HUES64 (cell line): Measurements from ENCODE around the gene TMOD3.

Source experiments
- H3K27ac ChIP-seq: 2 replicates; pipeline ENCODE4 v1.7.0; 2013; ENCODE audit warnings: low read depth, low read length, inconsistent platforms
- H3K27me3 ChIP-seq: 2 replicates; pipeline ENCODE4 v1.6.1; 2013; ENCODE audit warnings: mild to moderate bottlenecking, low read length; ENCODE audit not compliant: insufficient read depth
- H3K36me3 ChIP-seq: 2 replicates; pipeline ENCODE4 v1.6.1; 2013; ENCODE audit warnings: mild to moderate bottlenecking, low read length; ENCODE audit not compliant: insufficient read depth
- H3K4me1 ChIP-seq: 2 replicates; pipeline ENCODE4 v1.6.1; 2013; ENCODE audit warnings: mild to moderate bottlenecking, low read length, moderate library complexity; ENCODE audit not compliant: insufficient read depth
- H3K4me3 ChIP-seq: 2 replicates; pipeline ENCODE4 v1.5.1; 2013; ENCODE audit warnings: mild to moderate bottlenecking, low read length, moderate library complexity
- H3K9ac ChIP-seq: 2 replicates; pipeline ENCODE4 v1.6.1; 2013; ENCODE audit warnings: mild to moderate bottlenecking, low read depth, low read length
- H3K9me3 ChIP-seq: 2 replicates; pipeline ENCODE4 v1.6.1; 2013; ENCODE audit warnings: low read depth, low read length; ENCODE audit not compliant: insufficient read depth
- WGBS: fragments of 150-250, 120-280 bp; methylation state at CpG from one replicate; pipeline ENCODE4 v1.1.7; 2013; ENCODE audit warnings: missing lambda C conversion rate; 5-methylcytosine and 5-hydroxymethylcytosine counted together

Gene TMOD3

GRCh38 chr15:51828621-51829375 is 655 bp upstream of the TMOD3 start:
- Histone ChIP-seq H3K27ac (no peak overlapping the region), H3K36me3 (no peaks in the 10 kb centered on the region), H3K9me3 (no peaks in the 10 kb centered on the region), H3K27me3 (peaks cover 3% of the 10 kb centered on the region; the same call in 1 of the 2 replicates), H3K4me1 (peaks cover 12% of the 10 kb centered on the region), H3K4me3 (peak overlapping the region; percentile 89; the same call in 1 of the 2 replicates), H3K9ac (no peak overlapping the region)
- WGBS: 89% methylated on average over 8 of the region's 9 CpGs

DNA sequence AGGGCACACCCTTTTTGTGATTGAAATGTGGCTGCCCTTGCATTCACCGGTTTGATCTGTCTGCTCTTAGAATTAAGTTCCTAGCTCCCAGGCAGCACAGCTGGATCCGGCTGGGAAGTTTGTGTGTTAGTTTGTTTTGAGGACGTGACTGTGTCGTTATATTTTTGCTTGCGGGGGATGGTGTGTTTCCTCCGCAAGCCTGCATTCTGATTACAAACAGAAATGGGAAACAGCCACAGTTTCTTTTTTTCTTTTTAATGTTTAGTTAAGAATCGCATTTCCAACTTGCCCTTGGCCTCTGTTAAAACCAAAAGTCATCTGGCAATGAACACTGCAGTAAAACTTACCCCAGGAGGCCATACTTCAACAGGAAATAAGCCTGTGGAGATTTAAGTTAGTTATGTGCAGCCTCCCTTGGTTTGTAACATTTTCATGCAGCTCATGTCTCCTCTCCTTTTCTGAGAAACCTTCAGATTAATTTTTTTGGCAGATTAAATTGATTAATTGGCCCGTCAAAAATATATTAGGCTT is 888 bp downstream of the TMOD3 start:
- Histone ChIP-seq H3K27ac (peak overlapping the region; percentile 87; the same call in 1 of the 2 replicates), H3K36me3 (no peaks in the 10 kb centered on the region)
- WGBS: under 1% methylated on average over 8 of the region's 8 CpGs

DNA sequence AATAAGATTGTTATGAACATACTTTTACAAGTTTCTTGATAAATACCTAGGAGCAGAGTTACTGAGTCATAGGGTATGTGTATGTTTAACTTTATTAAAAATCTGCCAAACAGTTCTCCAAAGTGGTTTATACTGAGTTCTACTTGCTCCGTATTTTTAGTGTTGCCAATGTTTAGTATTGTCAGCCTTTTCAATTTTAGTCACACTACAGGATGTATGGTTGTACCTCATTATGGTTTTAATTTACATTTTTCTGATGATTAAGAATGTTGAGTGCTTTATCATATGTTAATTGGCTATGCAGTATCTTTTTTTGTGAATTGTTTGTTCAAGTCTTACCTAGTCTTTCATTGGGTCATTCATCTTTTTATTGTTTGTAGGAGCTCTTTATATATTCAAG is 4.3 kb downstream of the TMOD3 start:
- Histone ChIP-seq H3K4me3 (no peak overlapping the region), H3K27me3 (no peaks in the 10 kb centered on the region), H3K36me3 (no peaks in the 10 kb centered on the region), H3K9ac (no peak overlapping the region), H3K9me3 (no peaks in the 10 kb centered on the region), H3K4me1 (peaks cover 32% of the 10 kb centered on the region), H3K27ac (no peak overlapping the region)
- WGBS: 100% methylated on average over 1 of the region's 1 CpG

More for the DNA sequence above, 888 bp downstream of the TMOD3 start:
- Histone ChIP-seq H3K4me3 (peak overlapping the region; percentile 89), H3K9me3 (no peaks in the 10 kb centered on the region), H3K9ac (peak overlapping the region; percentile 80), H3K4me1 (peaks cover 19% of the 10 kb centered on the region), H3K27me3 (peaks cover 3% of the 10 kb centered on the region; the same call in 1 of the 2 replicates)

DNA sequence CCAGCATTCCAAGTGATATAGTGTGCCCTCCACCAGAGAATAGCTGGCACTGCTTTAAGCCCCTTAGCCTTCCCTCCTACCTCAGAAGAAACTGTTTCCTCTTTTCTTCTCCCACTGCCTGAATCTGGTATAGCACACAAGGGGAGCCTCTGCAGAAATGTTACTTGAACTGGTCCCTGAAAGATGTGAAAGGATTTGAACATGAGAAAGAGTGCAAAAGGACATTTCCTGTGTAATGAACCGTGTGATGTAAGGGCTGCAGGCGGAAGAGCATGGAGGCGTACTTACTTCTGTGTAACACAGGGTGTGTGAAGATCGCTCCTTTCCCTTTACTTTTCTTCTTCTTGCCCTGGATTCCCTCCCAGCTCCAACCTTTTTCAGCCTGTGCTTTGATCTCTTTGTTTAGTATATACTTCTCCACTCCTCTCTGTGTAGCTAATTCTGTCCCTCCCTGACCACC is 8.4 kb downstream of the TMOD3 start:
- WGBS: 60% methylated on average over 4 of the region's 4 CpGs
- no peak overlapping the region for H3K9ac ChIP-seq
- no peaks in the 10 kb centered on the region for H3K36me3 ChIP-seq
- H3K27me3 ChIP-seq: no peaks in the 10 kb centered on the region
- peaks cover 34% of the 10 kb centered on the region for H3K4me1 ChIP-seq
- H3K4me3 ChIP-seq: no peak overlapping the region
- H3K27ac ChIP-seq: no peak overlapping the region
- H3K9me3 ChIP-seq: no peaks in the 10 kb centered on the region

GRCh38 chr15:51838270-51838669 is 8.8 kb downstream of the TMOD3 start:
- Histone ChIP-seq H3K9me3 (no peaks in the 10 kb centered on the region), H3K27ac (no peak overlapping the region), H3K9ac (no peak overlapping the region), H3K27me3 (no peaks in the 10 kb centered on the region), H3K4me3 (no peak overlapping the region), H3K4me1 (peaks cover 38% of the 10 kb centered on the region), H3K36me3 (no peaks in the 10 kb centered on the region)
- 83% methylated on average over 2 of the region's 2 CpGs for WGBS

DNA sequence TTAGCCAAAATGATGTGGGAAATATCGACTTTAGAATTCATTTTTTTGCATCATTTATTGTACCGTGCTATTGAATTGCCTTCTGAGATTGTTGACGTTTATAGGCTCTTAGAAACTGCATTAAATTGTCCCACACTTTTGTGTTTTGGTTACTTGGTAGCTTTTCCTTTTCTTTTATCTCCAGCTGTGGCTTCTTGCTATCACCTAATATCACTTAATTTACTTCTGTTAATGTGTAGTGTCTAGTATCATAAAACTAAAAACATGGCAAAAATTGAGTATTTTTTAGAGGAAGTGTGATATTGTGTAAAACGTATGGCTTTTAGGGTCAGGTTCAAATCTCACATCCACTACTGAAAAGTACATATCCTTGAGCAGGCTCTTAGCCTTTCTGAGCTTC is 11.2 kb downstream of the TMOD3 start:
- Histone ChIP-seq H3K9me3 (no peaks in the 10 kb centered on the region), H3K9ac (no peak overlapping the region), H3K4me1 (peaks cover 50% of the 10 kb centered on the region), H3K27me3 (no peaks in the 10 kb centered on the region), H3K27ac (no peak overlapping the region), H3K36me3 (no peaks in the 10 kb centered on the region), H3K4me3 (no peak overlapping the region)
- 94% methylated on average over 3 of the region's 4 CpGs for WGBS

GRCh38 chr15:51841406-51842040 is 12.1 kb downstream of the TMOD3 start:
- Histone ChIP-seq H3K9me3 (no peaks in the 10 kb centered on the region), H3K36me3 (no peaks in the 10 kb centered on the region), H3K4me1 (peaks cover 50% of the 10 kb centered on the region), H3K9ac (no peak overlapping the region), H3K27ac (no peak overlapping the region), H3K27me3 (no peaks in the 10 kb centered on the region), H3K4me3 (no peak overlapping the region)
- 98% methylated on average over 5 of the region's 5 CpGs for WGBS

DNA sequence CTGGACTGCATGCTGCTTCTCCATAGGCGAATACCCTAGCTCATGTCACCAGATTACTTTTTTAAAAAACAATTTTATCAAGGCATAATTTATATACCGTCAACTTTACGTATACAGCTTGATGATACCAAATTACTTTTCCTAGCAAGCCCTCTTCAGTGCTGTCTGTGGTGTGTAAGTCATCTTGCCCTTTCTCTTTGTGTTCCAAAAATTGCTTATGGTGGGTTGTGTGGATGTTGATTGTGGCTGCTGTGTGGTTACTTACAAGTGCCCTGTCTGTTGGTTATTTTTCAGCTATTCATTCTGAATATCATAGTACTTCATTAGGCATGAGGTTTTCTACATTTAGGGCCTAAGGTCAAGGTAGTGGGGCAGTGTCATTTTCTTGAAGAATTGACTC is 12.8 kb downstream of the TMOD3 start:
- no peaks in the 10 kb centered on the region for H3K27me3 ChIP-seq
- no peaks in the 10 kb centered on the region for H3K36me3 ChIP-seq
- H3K9ac ChIP-seq: no peak overlapping the region
- peaks cover 49% of the 10 kb centered on the region for H3K4me1 ChIP-seq
- H3K9me3 ChIP-seq: no peaks in the 10 kb centered on the region
- 99% methylated on average over 3 of the region's 3 CpGs for WGBS
- H3K27ac ChIP-seq: no peak overlapping the region
- H3K4me3 ChIP-seq: no peak overlapping the region

DNA sequence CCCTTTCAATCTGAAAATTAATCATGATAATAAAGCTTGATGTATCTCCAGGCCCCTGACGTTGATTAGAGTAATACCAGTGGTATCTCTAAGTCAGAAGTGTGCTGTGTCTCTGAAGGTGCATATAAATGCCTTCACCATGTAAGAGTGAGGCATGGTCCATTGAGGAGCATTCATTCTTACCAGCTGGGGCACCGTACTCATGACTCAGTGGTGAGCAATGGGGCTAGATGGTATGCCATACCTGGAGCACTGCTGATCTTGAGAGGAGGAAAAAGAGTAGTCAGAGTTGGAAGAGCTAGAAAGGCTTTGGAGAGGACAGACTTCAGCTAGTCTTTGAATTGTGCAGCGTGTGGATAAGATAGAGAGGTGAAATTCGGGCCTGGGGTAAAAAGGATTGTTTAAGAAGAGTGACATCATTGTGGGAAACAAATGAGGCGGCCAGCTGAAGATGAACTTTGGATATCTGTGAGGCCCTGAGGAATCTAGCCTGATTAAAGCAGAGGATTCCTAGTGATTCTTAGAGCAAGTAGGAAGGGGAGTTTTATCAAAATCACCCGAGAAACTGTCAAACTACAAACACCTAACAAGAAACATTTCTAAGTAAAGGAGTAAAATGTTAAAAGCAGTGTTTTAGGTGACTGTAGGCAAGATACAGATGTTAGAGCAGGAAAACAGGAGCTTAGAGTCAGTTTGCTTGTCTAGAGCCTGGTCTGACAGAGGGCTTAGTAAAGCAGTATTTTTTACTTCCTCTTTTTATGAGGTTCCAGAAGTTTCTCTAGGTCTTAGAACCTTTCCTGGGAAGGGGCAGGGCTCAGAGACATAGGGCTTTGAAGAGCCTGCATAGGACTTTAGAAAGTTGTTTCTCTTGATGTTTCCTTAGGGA is 13.6 kb downstream of the TMOD3 start:
- Histone ChIP-seq H3K4me1 (peaks cover 41% of the 10 kb centered on the region), H3K9me3 (no peaks in the 10 kb centered on the region), H3K9ac (no peak overlapping the region), H3K36me3 (no peaks in the 10 kb centered on the region), H3K27me3 (no peaks in the 10 kb centered on the region), H3K27ac (no peak overlapping the region), H3K4me3 (no peak overlapping the region)
- WGBS: 75% methylated on average over 5 of the region's 6 CpGs

DNA sequence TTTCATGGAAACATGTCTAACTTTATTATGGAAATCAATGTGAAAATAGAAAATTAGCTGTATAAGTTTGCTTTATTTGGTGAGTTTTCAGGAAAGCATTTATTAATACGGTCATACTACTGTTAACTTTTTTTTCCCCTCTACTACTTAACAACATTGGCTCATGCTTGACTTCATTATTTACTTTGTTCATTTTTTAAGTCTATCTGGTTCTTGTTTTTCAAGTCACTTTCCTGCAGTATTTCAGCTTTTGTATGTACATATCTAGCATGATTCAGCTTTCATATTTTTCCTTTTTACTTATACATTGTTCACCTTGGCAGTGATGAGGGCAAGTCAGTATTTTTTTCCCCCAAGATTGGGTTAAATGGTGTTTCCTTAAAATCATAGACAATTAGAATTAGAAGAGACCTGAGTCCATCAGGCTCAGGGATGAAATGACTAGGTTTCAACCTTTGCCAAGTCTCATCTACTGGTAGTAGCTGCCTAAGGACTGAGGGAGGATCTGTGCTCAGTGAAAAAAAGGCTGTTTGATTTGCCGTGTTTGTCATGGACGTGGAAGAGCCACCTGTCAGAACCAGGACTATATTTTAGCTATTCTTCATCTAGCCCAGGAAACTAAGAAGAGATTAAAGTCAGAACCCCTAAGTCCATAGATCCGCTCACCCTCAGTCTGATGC is 15.4 kb downstream of the TMOD3 start:
- no peak overlapping the region for H3K4me3 ChIP-seq
- H3K9ac ChIP-seq: no peak overlapping the region
- no peaks in the 10 kb centered on the region for H3K27me3 ChIP-seq
- H3K4me1 ChIP-seq: peaks cover 38% of the 10 kb centered on the region
- H3K36me3 ChIP-seq: no peaks in the 10 kb centered on the region
- 92% methylated on average over 4 of the region's 4 CpGs for WGBS
- no peaks in the 10 kb centered on the region for H3K9me3 ChIP-seq
- H3K27ac ChIP-seq: no peak overlapping the region
